K562 (cell line): ENCODE measurements around the gene DOCK8. TPM values are rescaled to one million over a fixed set of nuclear protein-coding genes. Genes with fewer than 3 reads are reported as not detected.

ENCODE experiments used
- BCL6 ChIP-seq: fragments of 250-450 bp; sonication (Bioruptor Pico); IDR thresholded peaks from 2 replicates; pipeline ENCODE4 v1.4.0; 2020
- CBX1 ChIP-seq: sonication (generic); IDR thresholded peaks from 2 replicates; pipeline ENCODE4 v1.6.1; 2016; ENCODE audit warnings: antibody characterized with exemption, low read depth, mild to moderate bottlenecking
- CHD4 ChIP-seq: fragments of 200-600 bp; sonication (generic); IDR thresholded peaks from 3 replicates; pipeline ENCODE4 v1.6.1; 2012; ENCODE audit warnings: low read depth, mild to moderate bottlenecking, mixed read lengths, low read length, inconsistent platforms; ENCODE audit not compliant: insufficient read depth, insufficient replicate concordance, poor library complexity, severe bottlenecking
- CLOCK ChIP-seq: fragments of 250-450 bp; sonication (Bioruptor Pico); IDR thresholded peaks from 2 replicates; pipeline ENCODE4 v1.4.0; 2020; ENCODE audit warnings: mild to moderate bottlenecking, moderate library complexity, borderline replicate concordance
- E2F6 ChIP-seq, 2 experiments: IDR thresholded peaks; 2 replicates each; pipeline ENCODE4 v1.6.1; 2011; ENCODE audit warnings: borderline replicate concordance in 1 of 2, control low read depth in 1 of 2, low read depth in 1 of 2, low read length in 1 of 2, mild to moderate bottlenecking in 1 of 2, mixed read lengths in 1 of 2, moderate library complexity in 1 of 2; ENCODE audit not compliant: insufficient read depth in 1 of 2, insufficient read length in 1 of 2, poor library complexity in 1 of 2, severe bottlenecking in 1 of 2; ENCODE audit errors: extremely low read depth in 1 of 2
- HIVEP1 ChIP-seq: fragments of 250-450 bp; sonication (Bioruptor Pico); IDR thresholded peaks from 2 replicates; pipeline ENCODE4 v1.4.0; 2020; ENCODE audit warnings: mild to moderate bottlenecking
- HOXB6 ChIP-seq: fragments of 250-450 bp; sonication (Bioruptor Pico); IDR thresholded peaks from 2 replicates; pipeline ENCODE4 v1.5.1; 2022; ENCODE audit warnings: mild to moderate bottlenecking, borderline replicate concordance
- KAT2B ChIP-seq: IDR thresholded peaks from one replicate; pipeline ENCODE4 v1.6.1; 2012; ENCODE audit warnings: low read depth, mild to moderate bottlenecking, control low read depth, inconsistent platforms, low read length, moderate library complexity
- PHB2 ChIP-seq: fragments of 450-650 bp; IDR thresholded peaks from 2 replicates; pipeline ENCODE4 v1.6.1; 2017; ENCODE audit warnings: low read depth
- PHF21A ChIP-seq: fragments of 450-650 bp; IDR thresholded peaks from 2 replicates; pipeline ENCODE4 v1.6.1; 2017; ENCODE audit warnings: low read depth, borderline replicate concordance
- PHTF2 ChIP-seq: fragments of 250-450 bp; sonication (Bioruptor Pico); IDR thresholded peaks from 2 replicates; pipeline ENCODE4 v1.5.0; 2021; ENCODE audit warnings: mild to moderate bottlenecking
- PRMT5 ChIP-seq: sonication (generic); formaldehyde crosslinking; IDR thresholded peaks from 2 replicates; pipeline ENCODE4 v1.5.0; 2020; ENCODE audit warnings: missing genetic modification reagents
- RBM15 ChIP-seq: fragments of 200-400 bp; formaldehyde crosslinking; IDR thresholded peaks from 2 replicates; pipeline ENCODE4 v1.6.1; 2018; ENCODE audit warnings: mild to moderate bottlenecking, low read length, moderate library complexity; ENCODE audit not compliant: insufficient read depth
- SIN3B ChIP-seq: fragments of 450-650 bp; IDR thresholded peaks from 2 replicates; pipeline ENCODE4 v1.6.1; 2017; ENCODE audit warnings: low read depth, mild to moderate bottlenecking, moderate library complexity
- SMAD1 ChIP-seq: fragments of 150-350 bp; IDR thresholded peaks from 2 replicates; pipeline ENCODE4 v1.6.1; 2014; ENCODE audit warnings: low read length, low read depth; ENCODE audit not compliant: partially characterized antibody
- ZBTB12 ChIP-seq: fragments of 250-450 bp; sonication (Bioruptor Pico); IDR thresholded peaks from 2 replicates; pipeline ENCODE4 v1.4.0; 2020
- ZBTB2 ChIP-seq: fragments of 450-650 bp; IDR thresholded peaks from 2 replicates; pipeline ENCODE4 v1.6.1; 2016; ENCODE audit warnings: antibody characterized with exemption
- ZNF134 ChIP-seq: fragments of 250-450 bp; sonication (Bioruptor Pico); conservative IDR thresholded peaks from 2 replicates; pipeline ENCODE4 v1.4.0; 2020
- ZNF324 ChIP-seq: fragments of 250-450 bp; sonication (Bioruptor Pico); IDR thresholded peaks from 2 replicates; pipeline ENCODE4 v1.4.0; 2020; ENCODE audit warnings: mild to moderate bottlenecking
- ZNF512 ChIP-seq: IDR thresholded peaks from 2 replicates; pipeline ENCODE4 v1.6.1; 2016; ENCODE audit warnings: missing genetic modification characterization, missing compliant biosample characterization
- ZNF79 ChIP-seq: fragments of 250-450 bp; sonication (Bioruptor Pico); IDR thresholded peaks from 2 replicates; pipeline ENCODE4 v1.4.0; 2020; ENCODE audit warnings: low read depth, mild to moderate bottlenecking, moderate library complexity
- ZNF830 ChIP-seq: fragments of 250-450 bp; sonication (Bioruptor Pico); IDR thresholded peaks from 2 replicates; pipeline ENCODE4 v1.5.0; 2021; ENCODE audit warnings: mild to moderate bottlenecking
- polyA plus RNA-seq, 8 experiments: library from polyadenylated mRNA; depleted of rRNA in 4 of 8; stranded (reverse) in 5 of 8; unstranded in 3 of 8; fragments of >200 nt; fragmentation: Nextera tagmentation in 2 of 8; fragmentation: Illumina TruSeq in 1 of 8; extraction: Ambion mirVana in 2 of 8; extraction: Trizol in 1 of 8; gene quantifications; 2 replicates each; pipeline versions ENCODE4 v1.2.1 to v1.2.3, GENCODE V29; 2011 to 2014; ENCODE audit warnings: inconsistent platforms in 1 of 8, missing spikeins in 1 of 8
- total RNA-seq, 7 experiments: library from RNA; depleted of rRNA in 6 of 7; stranded (reverse); fragments of >200 nt in 6 of 7; fragmentation: Illumina TruSeq in 2 of 7; extraction: Trizol in 2 of 7; gene quantifications; 2 replicates each; pipeline versions ENCODE4 v1.2.1 to v1.2.3, GENCODE V29; 2011 to 2021; ENCODE audit warnings: low replicate concordance in 1 of 7

The DOCK8 gene
- total and polyA plus RNA-seq, 9 of the 15 experiments (the other 6 are each of a cell fraction or from before 2014, with no cell fraction given) = 14.4 to 53.8 (median 25.1) TPM

GRCh38 chr9:251398-251797, 36.7 kb downstream of the DOCK8 start (continued):
- TF ChIP-seq CLOCK (CRISPR knock-in tag) (no peak), ZBTB12 (no peak), ZNF324 (CRISPR knock-in tag) (no peak), CHD4 (no peak), CBX1 (no peak), ZNF134 (CRISPR knock-in tag) (no peak), PRMT5 (no peak), RBM15 (no peak), SMAD1 (no peak), HIVEP1 (CRISPR knock-in tag) (no peak), KAT2B (no peak), ZNF79 (no peak), ZNF512 (tag) (no peak), BCL6 (CRISPR knock-in tag) (no peak), E2F6 (IDR thresholded peaks at IDR 0.05; ENCODE audit: borderline replicate concordance in 1 of 2, extremely low read depth in 1 of 2, insufficient read depth in 1 of 2, insufficient read length in 1 of 2, low read depth in 1 of 2, low read length in 1 of 2, poor library complexity in 1 of 2, severe bottlenecking in 1 of 2) (no peak), ZBTB2 (no peak; the same call in 1 of the 2 replicates), PHF21A (no peak), PHTF2 (CRISPR knock-in tag) (no peak), HOXB6 (CRISPR knock-in tag) (no peak), SIN3B (no peak), PHB2 (peak; percentile 78), ZNF830 (CRISPR knock-in tag) (no peak)
